Mesodermal cell (in vitro differentiated cells): ENCODE measurements around the gene MILR1.
"Not testable (repeated sequence)": the region's sequence is repeated elsewhere in the genome, so short reads cannot be mapped to it uniquely, and the experiment has no call there.

Experiments
- H3K27ac ChIP-seq: 2 replicates; pipeline ENCODE4 v1.7.0; 2013; ENCODE audit warnings: mild to moderate bottlenecking, low read depth, low read length, moderate library complexity; ENCODE audit not compliant: severe bottlenecking
- H3K36me3 ChIP-seq: 2 replicates; pipeline ENCODE4 v1.7.1; 2013; ENCODE audit warnings: mild to moderate bottlenecking, low read length, moderate library complexity; ENCODE audit not compliant: control insufficient read depth, insufficient read depth
- H3K4me1 ChIP-seq: one replicate; pipeline ENCODE4 v1.7.1; 2013; ENCODE audit warnings: mild to moderate bottlenecking, low read length; ENCODE audit not compliant: insufficient read depth, control insufficient read depth, poor library complexity, severe bottlenecking
- H3K4me3 ChIP-seq: 2 replicates; pipeline ENCODE4 v1.7.0; 2013; ENCODE audit warnings: low read length, control low read depth, mild to moderate bottlenecking; ENCODE audit not compliant: insufficient read depth, poor library complexity, severe bottlenecking; ENCODE audit errors: extremely low read depth
- H3K9me3 ChIP-seq: 2 replicates; pipeline ENCODE4 v1.7.1; 2013; ENCODE audit warnings: mild to moderate bottlenecking, low read length, moderate library complexity; ENCODE audit not compliant: control insufficient read depth
- WGBS, 2 experiments: methylation state at CpG; one replicate each; pipeline ENCODE4 v1.1.5; 2013; ENCODE audit warnings: missing lambda C conversion rate in 2 of 2; ENCODE audit not compliant: insufficient coverage in 2 of 2; 5-methylcytosine and 5-hydroxymethylcytosine counted together

The MILR1 gene

GRCh38 chr17:64455993-64456885, 7.3 kb downstream of the MILR1 start:
- H3K36me3 ChIP-seq, result no peaks in the 10 kb centered on the region
- H3K4me3 ChIP-seq, result no peak overlapping the region
- H3K27ac ChIP-seq, result no peak overlapping the region
- no peaks in the 10 kb centered on the region for H3K4me1 ChIP-seq
- 67 to 87% methylated on average over 2 to 5 of the region's 8 CpGs for WGBS, 2 experiments
- H3K9me3 ChIP-seq, result no peaks in the 10 kb centered on the region

GRCh38 chr17:64457156-64457555, 8.2 kb downstream of the MILR1 start:
- H3K27ac ChIP-seq, result no peak overlapping the region
- no peak overlapping the region for H3K4me3 ChIP-seq
- no peaks in the 10 kb centered on the region for H3K9me3 ChIP-seq
- H3K4me1 ChIP-seq, result no peaks in the 10 kb centered on the region
- WGBS, 2 experiments, result 92 to 100% methylated on average over 2 to 7 of the region's 7 CpGs
- H3K36me3 ChIP-seq, result no peaks in the 10 kb centered on the region

- no peak overlapping the region for H3K27ac ChIP-seq
- WGBS, 2 experiments, result 94% methylated on average over 3 to 7 of the region's 8 CpGs
- no peaks in the 10 kb centered on the region for H3K9me3 ChIP-seq
- H3K36me3 ChIP-seq, result no peaks in the 10 kb centered on the region
- no peak overlapping the region for H3K4me3 ChIP-seq
- H3K4me1 ChIP-seq, result no peaks in the 10 kb centered on the region
These were observed 9.8 kb downstream of the MILR1 start for GRCh38 chr17:64458756-64459155.

GRCh38 chr17:64459284-64459747, 10.4 kb downstream of the MILR1 start:
- Histone ChIP-seq H3K9me3 (no peaks in the 10 kb centered on the region), H3K27ac (no peak overlapping the region), H3K4me3 (no peak overlapping the region), H3K4me1 (no peaks in the 10 kb centered on the region), H3K36me3 (no peaks in the 10 kb centered on the region)
- WGBS, 2 experiments, result 82 to 90% methylated on average over 4 to 6 of the region's 6 CpGs

- WGBS, 2 experiments, result 88 to 97% methylated on average over 6 of the region's 7 CpGs
- H3K36me3 ChIP-seq, H3K9me3 ChIP-seq, H3K27ac ChIP-seq, H3K4me3 ChIP-seq, H3K4me1 ChIP-seq: not testable (repeated sequence)
These were observed 10.9 kb downstream of the MILR1 start for GRCh38 chr17:64459818-64460217.

- Histone ChIP-seq H3K4me3 (no peak overlapping the region), H3K27ac (no peak overlapping the region), H3K36me3 (no peaks in the 10 kb centered on the region), H3K9me3 (no peaks in the 10 kb centered on the region), H3K4me1 (no peaks in the 10 kb centered on the region)
- WGBS, 2 experiments, result 93 to 96% methylated on average over 7 to 8 of the region's 8 CpGs
These were observed 12.0 kb downstream of the MILR1 start for GRCh38 chr17:64460955-64461354.

- peaks cover 7% of the 10 kb centered on the region for H3K9me3 ChIP-seq
- no peaks in the 10 kb centered on the region for H3K36me3 ChIP-seq
- H3K27ac ChIP-seq, result no peak overlapping the region
- no peak overlapping the region for H3K4me3 ChIP-seq
- WGBS, 2 experiments, result 90 to 100% methylated on average over 1 to 2 of the region's 6 CpGs
- peaks cover 4% of the 10 kb centered on the region for H3K4me1 ChIP-seq
These were observed 12.9 kb downstream of the MILR1 start for GRCh38 chr17:64461788-64462187.

GRCh38 chr17:64466019-64466735, 17.3 kb downstream of the MILR1 start:
- Histone ChIP-seq H3K9me3 (peaks cover 7% of the 10 kb centered on the region), H3K4me1 (peaks cover 4% of the 10 kb centered on the region), H3K36me3 (no peaks in the 10 kb centered on the region), H3K27ac (no peak overlapping the region), H3K4me3 (no peak overlapping the region)
- WGBS, 2 experiments, result 78 to 91% methylated on average over 3 to 6 of the region's 9 CpGs

- 57% methylated on average over 1 of the region's 1 CpG; no CpG with 5 or more reads in 1 of the 2 experiments for WGBS, 2 experiments
- H3K4me1 ChIP-seq, H3K36me3 ChIP-seq, H3K9me3 ChIP-seq, H3K27ac ChIP-seq, H3K4me3 ChIP-seq: not testable (repeated sequence)
These were observed 17.9 kb downstream of the MILR1 start for GRCh38 chr17:64466834-64467233.

- H3K27ac ChIP-seq, result no peak overlapping the region
- H3K4me3 ChIP-seq, result no peak overlapping the region
- WGBS, 2 experiments, result 69 to 84% methylated on average over 2 of the region's 4 CpGs
- H3K36me3 ChIP-seq, result no peaks in the 10 kb centered on the region
- peaks cover 7% of the 10 kb centered on the region for H3K9me3 ChIP-seq
- H3K4me1 ChIP-seq, result peaks cover 4% of the 10 kb centered on the region
These were observed 21.7 kb downstream of the MILR1 start for GRCh38 chr17:64470625-64471024.

- Histone ChIP-seq H3K4me3 (no peak overlapping the region), H3K36me3 (no peaks in the 10 kb centered on the region), H3K27ac (no peak overlapping the region), H3K9me3 (peaks cover 3% of the 10 kb centered on the region), H3K4me1 (peaks cover under 1% of the 10 kb centered on the region)
- WGBS, 2 experiments, result 94 to 100% methylated on average over 1 to 3 of the region's 3 CpGs
These were observed 22.5 kb downstream of the MILR1 start for GRCh38 chr17:64471440-64471839.
